Esophagus muscularis mucosa (tissue), 4 donors: ENCODE measurements around the gene EPHB3.

ENCODE experiments used
- EP300 ChIP-seq: sonication (generic); formaldehyde crosslinking; IDR thresholded peaks from one replicate; pipeline ENCODE4 v1.6.1; 2017; ENCODE audit warnings: antibody characterized with exemption
- POLR2A ChIP-seq: fragments of 450-650 bp; IDR thresholded peaks from one replicate; pipeline ENCODE4 v1.6.1; 2017; ENCODE audit warnings: antibody characterized with exemption, moderate library complexity, mild to moderate bottlenecking, low read depth
- TF ChIP-seq, protein P1 (sequence below), 3 experiments: fragments of 200-600 bp in 2 of 3; fragments of 450-650 bp in 1 of 3; sonication (generic) in 2 of 3; IDR thresholded peaks; one replicate each; pipeline ENCODE4 v1.5.1; 2017 to 2019; ENCODE audit warnings: antibody characterized with exemption in 3 of 3, mild to moderate bottlenecking in 2 of 3, moderate library complexity in 1 of 3

DNA sequence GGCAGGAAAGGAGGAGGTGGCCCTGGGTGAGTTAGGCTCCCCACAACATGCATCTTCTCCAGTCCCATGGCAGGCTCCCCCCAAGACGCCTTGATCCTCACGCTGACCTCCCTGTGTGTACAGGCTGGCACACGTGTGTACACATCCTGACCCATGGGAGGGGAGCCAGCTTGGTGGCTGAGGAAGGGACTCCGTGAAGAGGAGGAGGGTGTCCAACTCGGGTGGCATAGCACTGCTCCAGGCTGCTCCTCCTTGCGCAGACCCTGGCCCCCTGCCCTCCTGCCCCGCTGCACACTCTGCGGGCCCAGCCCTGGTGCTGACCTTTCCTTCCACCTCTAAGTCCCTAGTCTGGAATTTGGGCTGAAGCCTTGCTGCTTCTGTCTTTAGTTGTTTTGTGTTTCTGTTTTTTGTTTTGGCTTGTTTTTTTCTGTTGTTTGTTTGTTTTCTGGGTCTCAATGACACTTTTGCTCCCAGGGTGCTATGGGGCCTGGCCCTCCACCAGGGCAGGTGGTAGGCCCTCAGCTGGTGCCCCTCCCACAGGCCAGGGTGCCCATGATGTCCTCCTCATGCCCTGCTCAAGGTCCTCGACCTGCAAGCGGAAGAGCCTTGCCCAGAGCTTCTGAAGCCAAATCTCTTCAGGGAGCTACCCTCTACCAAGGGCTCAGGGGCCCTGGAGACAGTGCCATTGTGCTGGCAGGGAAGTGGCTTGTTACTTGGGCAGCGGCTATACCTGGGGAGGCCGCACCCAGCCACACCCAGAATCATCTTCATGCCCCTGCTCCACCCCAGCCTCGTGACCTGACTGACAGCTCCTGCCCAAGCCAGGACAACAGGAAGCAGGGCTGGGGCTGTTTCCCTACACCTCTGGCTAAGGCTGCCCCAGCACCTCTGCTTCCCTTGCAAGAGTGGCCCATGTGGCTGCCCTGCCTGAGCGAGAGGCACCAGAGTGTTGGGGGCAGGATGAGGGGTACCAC lies 5.1 kb downstream of the EPHB3 start:
- TF ChIP-seq POLR2A (no peak), EP300 (no peak)
- TF ChIP-seq, protein P1, sequence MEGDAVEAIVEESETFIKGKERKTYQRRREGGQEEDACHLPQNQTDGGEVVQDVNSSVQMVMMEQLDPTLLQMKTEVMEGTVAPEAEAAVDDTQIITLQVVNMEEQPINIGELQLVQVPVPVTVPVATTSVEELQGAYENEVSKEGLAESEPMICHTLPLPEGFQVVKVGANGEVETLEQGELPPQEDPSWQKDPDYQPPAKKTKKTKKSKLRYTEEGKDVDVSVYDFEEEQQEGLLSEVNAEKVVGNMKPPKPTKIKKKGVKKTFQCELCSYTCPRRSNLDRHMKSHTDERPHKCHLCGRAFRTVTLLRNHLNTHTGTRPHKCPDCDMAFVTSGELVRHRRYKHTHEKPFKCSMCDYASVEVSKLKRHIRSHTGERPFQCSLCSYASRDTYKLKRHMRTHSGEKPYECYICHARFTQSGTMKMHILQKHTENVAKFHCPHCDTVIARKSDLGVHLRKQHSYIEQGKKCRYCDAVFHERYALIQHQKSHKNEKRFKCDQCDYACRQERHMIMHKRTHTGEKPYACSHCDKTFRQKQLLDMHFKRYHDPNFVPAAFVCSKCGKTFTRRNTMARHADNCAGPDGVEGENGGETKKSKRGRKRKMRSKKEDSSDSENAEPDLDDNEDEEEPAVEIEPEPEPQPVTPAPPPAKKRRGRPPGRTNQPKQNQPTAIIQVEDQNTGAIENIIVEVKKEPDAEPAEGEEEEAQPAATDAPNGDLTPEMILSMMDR (IDR thresholded peaks at IDR 0.05) = no peak
